Liver (tissue), 9 donors: Measurements from ENCODE around the gene SPOP. TPM values are rescaled to one million over a fixed set of nuclear protein-coding genes. Genes with fewer than 3 reads are reported as not detected.

Experiments
- DNase-seq: peaks from one replicate; pipeline ENCODE4 v3.0.0-alpha.2; 2017; ENCODE audit warnings: low spot score
- H3K27ac ChIP-seq, 2 donors: one replicate each; pipeline ENCODE4 v1.7.0; 2013; ENCODE audit warnings: inconsistent platforms in 2 of 2, low read length in 2 of 2, control low read depth in 1 of 2, low read depth in 1 of 2, mild to moderate bottlenecking in 1 of 2
- H3K27me3 ChIP-seq, 4 donors: one replicate each; pipeline versions ENCODE4 v1.6.1 to v1.7.0; 2013; ENCODE audit warnings: low read length in 3 of 4, inconsistent platforms in 1 of 4, mild to moderate bottlenecking in 1 of 4, moderate library complexity in 1 of 4; ENCODE audit not compliant: control insufficient read depth in 4 of 4, insufficient read depth in 4 of 4
- H3K36me3 ChIP-seq, 4 donors: one replicate each; pipeline versions ENCODE4 v1.6.1 to v1.7.0; 2013; ENCODE audit warnings: low read length in 3 of 4, mild to moderate bottlenecking in 3 of 4, low read depth in 1 of 4, moderate library complexity in 1 of 4; ENCODE audit not compliant: control insufficient read depth in 4 of 4, insufficient read depth in 3 of 4
- H3K4me1 ChIP-seq, 4 donors: one replicate each; pipeline versions ENCODE4 v1.6.1 to v1.7.0; 2013; ENCODE audit warnings: low read length in 3 of 4, mild to moderate bottlenecking in 3 of 4, moderate library complexity in 1 of 4; ENCODE audit not compliant: control insufficient read depth in 4 of 4, insufficient read depth in 4 of 4
- H3K4me3 ChIP-seq, 3 donors: one replicate each; pipeline versions ENCODE4 v1.6.1 to v1.7.0; 2013; ENCODE audit warnings: low read length in 3 of 3, control low read depth in 1 of 3, low read depth in 1 of 3, mild to moderate bottlenecking in 1 of 3
- H3K9ac ChIP-seq, 2 donors: one replicate each; pipeline ENCODE4 v1.7.0; 2013; ENCODE audit warnings: low read length in 2 of 2, mild to moderate bottlenecking in 2 of 2, moderate library complexity in 2 of 2, control low read depth in 1 of 2, low read depth in 1 of 2
- H3K9me3 ChIP-seq, 4 donors: one replicate each; pipeline versions ENCODE4 v1.6.1 to v1.7.0; 2013; ENCODE audit warnings: low read length in 3 of 4; ENCODE audit not compliant: control insufficient read depth in 4 of 4
- ATF3 ChIP-seq: IDR thresholded peaks from 2 replicates; pipeline ENCODE4 v1.6.1; 2016; ENCODE audit warnings: antibody characterized with exemption
- EGR1 ChIP-seq, 2 donors: IDR thresholded peaks; 2 replicates each; pipeline ENCODE4 v1.6.1; 2016 to 2018; ENCODE audit warnings: antibody characterized with exemption in 2 of 2, low read depth in 2 of 2
- FOXA1 ChIP-seq: IDR thresholded peaks from 2 replicates; pipeline ENCODE4 v1.6.1; 2016; ENCODE audit warnings: antibody characterized with exemption
- FOXA2 ChIP-seq: IDR thresholded peaks from 2 replicates; pipeline ENCODE4 v1.6.1; 2016; ENCODE audit warnings: antibody characterized with exemption
- GABPA ChIP-seq, 2 donors: IDR thresholded peaks in 1 of 2; conservative IDR thresholded peaks in 1 of 2; 2 replicates each; pipeline ENCODE4 v1.6.1; 2016; ENCODE audit warnings: antibody characterized with exemption in 2 of 2, mild to moderate bottlenecking in 1 of 2, moderate library complexity in 1 of 2
- HNF4A ChIP-seq, 2 donors: conservative IDR thresholded peaks; 2 replicates each; pipeline ENCODE4 v1.6.1; 2016; ENCODE audit warnings: antibody characterized with exemption in 2 of 2, mild to moderate bottlenecking in 2 of 2
- HNF4G ChIP-seq: IDR thresholded peaks from 2 replicates; pipeline ENCODE4 v1.6.1; 2016; ENCODE audit warnings: antibody characterized with exemption
- JUND ChIP-seq, 2 donors: IDR thresholded peaks; 2 replicates each; pipeline ENCODE4 v1.6.1; 2016; ENCODE audit warnings: antibody characterized with exemption in 2 of 2
- NR2F2 ChIP-seq: IDR thresholded peaks from 2 replicates; pipeline ENCODE4 v1.6.1; 2016; ENCODE audit warnings: antibody characterized with exemption
- RAD21 ChIP-seq, 2 donors: IDR thresholded peaks; 2 replicates each; pipeline ENCODE4 v1.6.1; 2016; ENCODE audit warnings: antibody characterized with exemption in 2 of 2, mild to moderate bottlenecking in 2 of 2
- REST ChIP-seq: IDR thresholded peaks from 2 replicates; pipeline ENCODE4 v1.6.1; 2016; ENCODE audit warnings: antibody characterized with exemption, mild to moderate bottlenecking
- RXRA ChIP-seq, 2 donors: IDR thresholded peaks; 2 replicates each; pipeline ENCODE4 v1.6.1; 2017 to 2018; ENCODE audit warnings: antibody characterized with exemption in 2 of 2, mild to moderate bottlenecking in 1 of 2
- SP1 ChIP-seq: IDR thresholded peaks from 2 replicates; pipeline ENCODE4 v1.6.1; 2018; ENCODE audit warnings: antibody characterized with exemption, mild to moderate bottlenecking
- TAF1 ChIP-seq: conservative IDR thresholded peaks from 2 replicates; pipeline ENCODE4 v1.6.1; 2016; ENCODE audit warnings: antibody characterized with exemption, mild to moderate bottlenecking
- YY1 ChIP-seq: IDR thresholded peaks from 2 replicates; pipeline ENCODE4 v1.6.1; 2016; ENCODE audit warnings: antibody characterized with exemption, mild to moderate bottlenecking
- ZBTB33 ChIP-seq: IDR thresholded peaks from 2 replicates; pipeline ENCODE4 v1.6.1; 2016; ENCODE audit warnings: antibody characterized with exemption
- WGBS: extraction: QIAGEN DNeasy Blood & Tissue Kit; methylation state at CpG from one replicate; pipeline ENCODE4 v1.1.7; 2013; 5-methylcytosine and 5-hydroxymethylcytosine counted together
- polyA plus RNA-seq, 2 donors: library from polyadenylated mRNA; stranded (reverse) in 1 of 2; unstranded in 1 of 2; fragments of 200-250 nt in 1 of 2; fragments of >200 nt in 1 of 2; fragmentation: Nextera tagmentation in 1 of 2; extraction: Ambion mirVana in 1 of 2; gene quantifications; one replicate each; pipeline versions ENCODE4 v1.2.1 to v1.2.3, GENCODE V29; 2013 to 2015
- total RNA-seq, 2 donors: library from RNA; depleted of rRNA; stranded (reverse); fragments of >200 nt; gene quantifications; one replicate each; pipeline ENCODE4 v1.2.3, GENCODE V29; 2014
- TF ChIP-seq, protein P1 (sequence below): fragments of 150-350 bp; IDR thresholded peaks from 2 replicates; pipeline ENCODE4 v1.5.1; 2017; ENCODE audit warnings: improper control_type of control experiment, low read depth, low read length; ENCODE audit not compliant: missing input control
- TF ChIP-seq, protein P2 (sequence below): IDR thresholded peaks from 2 replicates; pipeline ENCODE4 v1.6.1; 2016; ENCODE audit warnings: antibody characterized with exemption
- donor health status: healthy.
- donor health status: healthy.
- donor health status: healthy.
- donor health status: healthy.
- donor health status: healthy.

Gene SPOP
- total and polyA plus RNA-seq, 4 donors: 21.6 to 50.8 (median 42.4) TPM

- no peaks in the 10 kb centered on the region for H3K9me3 ChIP-seq
- TF ChIP-seq YY1: no peak
- no peak for TF ChIP-seq ZBTB33
- TF ChIP-seq HNF4G: no peak
- TF ChIP-seq, protein P1, sequence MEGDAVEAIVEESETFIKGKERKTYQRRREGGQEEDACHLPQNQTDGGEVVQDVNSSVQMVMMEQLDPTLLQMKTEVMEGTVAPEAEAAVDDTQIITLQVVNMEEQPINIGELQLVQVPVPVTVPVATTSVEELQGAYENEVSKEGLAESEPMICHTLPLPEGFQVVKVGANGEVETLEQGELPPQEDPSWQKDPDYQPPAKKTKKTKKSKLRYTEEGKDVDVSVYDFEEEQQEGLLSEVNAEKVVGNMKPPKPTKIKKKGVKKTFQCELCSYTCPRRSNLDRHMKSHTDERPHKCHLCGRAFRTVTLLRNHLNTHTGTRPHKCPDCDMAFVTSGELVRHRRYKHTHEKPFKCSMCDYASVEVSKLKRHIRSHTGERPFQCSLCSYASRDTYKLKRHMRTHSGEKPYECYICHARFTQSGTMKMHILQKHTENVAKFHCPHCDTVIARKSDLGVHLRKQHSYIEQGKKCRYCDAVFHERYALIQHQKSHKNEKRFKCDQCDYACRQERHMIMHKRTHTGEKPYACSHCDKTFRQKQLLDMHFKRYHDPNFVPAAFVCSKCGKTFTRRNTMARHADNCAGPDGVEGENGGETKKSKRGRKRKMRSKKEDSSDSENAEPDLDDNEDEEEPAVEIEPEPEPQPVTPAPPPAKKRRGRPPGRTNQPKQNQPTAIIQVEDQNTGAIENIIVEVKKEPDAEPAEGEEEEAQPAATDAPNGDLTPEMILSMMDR: no peak
- TF ChIP-seq, protein P2, sequence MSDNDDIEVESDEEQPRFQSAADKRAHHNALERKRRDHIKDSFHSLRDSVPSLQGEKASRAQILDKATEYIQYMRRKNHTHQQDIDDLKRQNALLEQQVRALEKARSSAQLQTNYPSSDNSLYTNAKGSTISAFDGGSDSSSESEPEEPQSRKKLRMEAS: no peak
- no peak for TF ChIP-seq SP1
- TF ChIP-seq ATF3: no peak
- TF ChIP-seq FOXA1: no peak
- DNase-seq: no peak
- H3K4me3 ChIP-seq: no peak overlapping the region
- no peak overlapping the region for H3K27ac ChIP-seq
- WGBS: 84% methylated on average over 5 of the region's 5 CpGs
- H3K4me1 ChIP-seq: peaks cover 3 to 18% (median 13%) of the 10 kb centered on the region in 4 donors
- H3K27me3 ChIP-seq: no peaks in the 10 kb centered on the region
- H3K9ac ChIP-seq: no peak overlapping the region
- H3K36me3 ChIP-seq: no peaks in the 10 kb centered on the region
Observed at GRCh38 chr17:49638818-49639217, 39.1 kb downstream of the SPOP start.

DNA sequence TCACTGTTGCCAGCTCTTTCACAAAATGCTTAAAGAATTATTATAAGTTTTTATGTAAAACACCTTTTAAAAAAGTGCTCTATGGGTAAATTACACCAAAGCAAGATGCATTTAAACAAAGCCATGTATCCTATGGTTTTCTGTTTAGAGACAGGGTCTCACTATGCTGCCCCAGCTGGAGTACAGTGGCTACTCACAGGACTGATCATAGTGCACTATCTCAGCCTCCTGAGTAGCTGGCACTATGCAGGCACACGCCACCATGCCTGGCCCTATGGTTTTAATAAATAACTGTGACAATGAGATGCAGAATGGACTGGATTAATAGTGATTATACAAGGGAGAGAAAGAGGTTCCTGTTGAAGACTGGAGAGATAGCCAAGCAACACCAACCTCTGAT, 40.2 kb downstream of the SPOP start:
- no peak for DNase-seq
- TF ChIP-seq REST (no peak), ZBTB33 (no peak), HNF4G (no peak), SP1 (no peak), HNF4A (conservative IDR thresholded peaks at IDR 0.05) (no peak), ATF3 (no peak), FOXA2 (no peak), NR2F2 (no peak), YY1 (no peak), GABPA (IDR thresholded peaks at IDR 0.05 in 1 of 2, conservative IDR thresholded peaks at IDR 0.05 in 1 of 2) (no peak), JUND (IDR thresholded peaks at IDR 0.05) (no peak), RXRA (IDR thresholded peaks at IDR 0.05) (no peak), TAF1 (no peak), EGR1 (IDR thresholded peaks at IDR 0.05; ENCODE audit: low read depth in 2 of 2) (no peak), FOXA1 (no peak), RAD21 (IDR thresholded peaks at IDR 0.05) (no peak)
- TF ChIP-seq, protein P2: no peak
- TF ChIP-seq, protein P1: no peak
- no peaks in the 10 kb centered on the region for H3K36me3 ChIP-seq
- H3K27me3 ChIP-seq: no peaks in the 10 kb centered on the region
- 95% methylated on average over 1 of the region's 1 CpG for WGBS
- no peak overlapping the region for H3K4me3 ChIP-seq
- no peaks in the 10 kb centered on the region for H3K9me3 ChIP-seq
- H3K27ac ChIP-seq: no peak overlapping the region
- peaks cover 6 to 29% (median 23%) of the 10 kb centered on the region in 4 donors for H3K4me1 ChIP-seq
- no peak overlapping the region for H3K9ac ChIP-seq
